CD4-positive, alpha-beta T cell treated with Interleukin-1 beta for 1 hour (primary cell): ENCODE data around the gene OR1L6.

Source experiments
- DNase-seq, 2 donors: peaks; one replicate each; pipeline ENCODE4 v3.0.0-alpha.2; 2020 to 2022

OR1L6 gene, protein sequence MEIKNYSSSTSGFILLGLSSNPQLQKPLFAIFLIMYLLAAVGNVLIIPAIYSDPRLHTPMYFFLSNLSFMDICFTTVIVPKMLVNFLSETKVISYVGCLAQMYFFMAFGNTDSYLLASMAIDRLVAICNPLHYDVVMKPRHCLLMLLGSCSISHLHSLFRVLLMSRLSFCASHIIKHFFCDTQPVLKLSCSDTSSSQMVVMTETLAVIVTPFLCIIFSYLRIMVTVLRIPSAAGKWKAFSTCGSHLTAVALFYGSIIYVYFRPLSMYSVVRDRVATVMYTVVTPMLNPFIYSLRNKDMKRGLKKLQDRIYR

DNA sequence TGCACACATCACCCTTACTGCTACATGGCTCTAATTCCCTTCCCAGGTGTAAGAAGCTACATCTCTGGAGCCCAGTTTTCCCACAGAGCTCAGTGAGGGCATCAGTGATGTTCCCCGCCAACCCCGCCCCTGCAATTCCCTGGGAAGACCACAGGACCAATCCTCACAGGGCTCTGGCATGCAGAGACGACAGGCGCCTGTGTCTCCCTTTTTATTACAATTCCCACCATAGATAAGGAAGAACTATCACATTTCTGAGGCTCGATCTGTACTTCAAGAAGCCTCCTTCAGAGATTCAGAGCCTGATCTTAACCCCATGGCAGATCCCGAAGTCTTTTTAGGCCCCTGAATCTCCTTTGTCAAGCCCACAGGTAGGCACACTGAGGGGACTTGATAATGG, at the start of gene OR1L6:
OR1L6 (plus strand) TSS at position 301 of the 400 bp plus-strand sequence. CDS start 7,545 bp downstream, outside the sequence.
- no peak for DNase-seq

DNA sequence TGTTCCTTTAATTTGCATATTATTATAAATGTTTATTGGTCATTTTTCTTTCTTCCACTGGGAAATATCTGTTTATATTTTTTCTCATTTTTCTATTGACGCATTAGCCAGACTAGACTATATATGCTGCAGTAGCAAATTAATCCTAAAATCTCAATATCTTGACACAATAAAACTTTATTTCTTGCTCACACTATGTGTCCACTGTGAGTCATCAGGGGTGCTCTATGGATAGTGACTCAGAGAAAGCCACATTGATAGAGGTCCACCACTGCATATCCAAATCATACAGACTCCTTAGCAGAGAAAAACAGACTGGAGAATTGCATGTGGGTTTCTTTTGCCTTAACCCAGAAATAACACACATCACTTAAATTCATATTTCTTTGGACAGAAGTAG, 46.4 kb upstream of the OR1L6 start:
- DNase-seq = no peak

DNA sequence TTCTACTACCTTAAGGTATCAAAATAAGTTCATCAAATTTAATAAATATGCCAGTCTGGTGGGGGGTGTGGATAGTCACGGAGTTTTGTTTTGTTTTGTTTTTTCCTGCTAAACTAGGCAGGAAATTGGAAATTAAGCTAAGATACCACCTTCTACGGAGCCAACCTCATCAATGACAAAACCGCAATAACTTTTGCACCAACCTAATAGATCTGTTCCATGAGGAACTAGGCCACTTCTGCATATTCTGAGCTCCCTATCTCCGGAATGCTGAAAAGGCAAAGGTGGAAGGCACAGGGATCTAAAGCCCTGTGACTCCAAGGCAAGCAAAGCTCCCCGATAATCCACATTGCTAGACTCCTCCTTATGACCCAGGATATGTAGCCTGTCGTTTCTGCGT, 24.1 kb upstream of the OR1L6 start:
- DNase-seq = no peak

DNA sequence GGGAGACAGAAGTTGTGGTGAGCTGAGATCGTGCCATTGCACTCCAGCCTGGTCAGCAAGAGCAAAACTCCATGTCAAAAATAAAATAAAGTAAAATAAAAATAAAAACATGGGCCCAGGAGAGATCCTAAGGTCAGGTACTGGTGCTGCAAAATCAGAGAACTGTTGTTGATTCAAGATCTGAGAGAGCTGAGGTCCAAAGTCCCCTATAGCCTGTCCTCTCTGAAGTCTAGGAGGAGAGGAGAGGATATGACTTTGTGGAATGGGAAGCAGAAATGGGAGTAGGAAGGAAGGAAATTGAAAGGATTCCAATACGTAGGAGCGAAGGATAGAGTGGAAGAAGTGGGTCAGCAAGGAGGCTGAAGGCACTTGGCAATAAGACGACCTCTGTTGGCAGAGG, 22.9 kb upstream of the OR1L6 start:
- no peak for DNase-seq

DNA sequence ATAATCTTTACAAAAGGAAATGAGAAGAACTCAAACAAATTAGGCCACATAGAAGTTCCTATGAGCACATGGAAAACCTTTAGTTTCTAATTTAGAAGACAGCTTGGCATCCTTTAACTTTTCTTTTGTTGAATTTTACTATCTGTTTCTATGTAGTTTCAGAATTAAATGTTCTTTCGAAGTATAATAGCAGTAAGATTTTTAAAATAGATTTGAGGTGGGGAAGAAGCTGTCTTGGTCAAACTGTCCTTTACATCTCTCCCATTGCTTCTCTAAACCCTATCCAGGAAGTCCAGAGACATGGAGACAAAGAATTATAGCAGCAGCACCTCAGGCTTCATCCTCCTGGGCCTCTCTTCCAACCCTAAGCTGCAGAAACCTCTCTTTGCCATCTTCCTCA, 18.4 kb upstream of the OR1L6 start, which contains the start of gene OR1L4:
OR1L4 (plus strand) TSS at position 301 of the 400 bp plus-strand sequence; CDS start at position 301, 0 bp downstream.
- no peak for DNase-seq

DNA sequence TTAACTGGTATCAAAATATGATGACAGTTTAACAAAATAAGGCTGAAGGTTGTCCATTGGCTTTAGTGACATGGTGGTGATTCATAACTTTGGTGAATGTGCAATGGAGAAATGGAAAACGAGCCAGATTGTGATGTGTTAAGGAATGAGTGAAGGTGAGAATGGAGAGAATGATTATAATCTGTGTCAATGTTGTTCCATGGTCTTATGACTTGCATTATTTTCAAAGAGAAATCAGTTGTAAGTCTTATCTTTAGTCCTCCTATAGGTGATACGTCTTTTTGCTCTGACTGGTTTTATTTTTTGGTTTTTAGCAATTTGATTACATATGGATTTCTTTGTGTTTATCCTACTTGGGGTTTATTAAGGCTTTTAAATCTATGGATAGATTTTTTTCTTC, 12.7 kb downstream of the OR1L6 start:
- DNase-seq = no peak

DNA sequence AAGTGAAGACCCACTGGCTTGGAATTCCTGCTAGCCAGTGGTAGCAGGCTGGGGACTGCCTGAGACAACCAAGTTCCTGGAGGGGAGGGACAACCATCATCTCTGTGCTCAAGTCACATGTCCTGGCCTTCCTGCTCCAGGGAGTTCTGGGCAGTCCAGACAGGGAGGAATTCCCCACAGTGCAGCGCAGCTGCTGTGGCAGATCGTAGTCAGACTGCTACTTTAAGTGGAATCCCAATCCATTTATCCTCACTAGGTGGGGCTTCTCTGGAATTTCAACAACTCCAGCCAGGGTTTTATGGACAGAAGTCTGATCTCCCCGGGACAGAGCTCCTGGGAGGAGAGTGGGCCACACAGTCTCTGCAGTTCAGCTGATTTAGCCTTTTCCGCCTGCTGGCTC, 25.7 kb downstream of the OR1L6 start:
- DNase-seq = no peak

DNA sequence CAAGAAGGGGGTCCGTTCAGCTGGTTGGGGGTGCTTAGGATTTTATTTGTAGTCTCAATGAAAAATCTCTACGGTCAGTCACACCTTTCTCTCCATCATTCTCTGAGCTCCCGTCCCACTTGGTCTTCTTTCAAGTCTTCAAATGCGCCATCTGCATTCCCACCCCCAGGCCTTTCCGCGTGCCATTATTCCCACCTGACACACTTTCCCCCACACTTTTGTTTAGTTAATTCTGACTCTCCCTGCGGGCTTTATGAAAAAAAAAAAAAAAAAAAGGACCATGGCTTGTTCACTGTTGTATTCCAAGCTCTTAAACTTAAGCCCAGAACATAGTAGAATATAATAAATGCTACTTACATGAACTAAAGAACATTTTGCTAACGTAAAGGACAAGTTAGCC, 34.9 kb downstream of the OR1L6 start:
- DNase-seq = no peak

DNA sequence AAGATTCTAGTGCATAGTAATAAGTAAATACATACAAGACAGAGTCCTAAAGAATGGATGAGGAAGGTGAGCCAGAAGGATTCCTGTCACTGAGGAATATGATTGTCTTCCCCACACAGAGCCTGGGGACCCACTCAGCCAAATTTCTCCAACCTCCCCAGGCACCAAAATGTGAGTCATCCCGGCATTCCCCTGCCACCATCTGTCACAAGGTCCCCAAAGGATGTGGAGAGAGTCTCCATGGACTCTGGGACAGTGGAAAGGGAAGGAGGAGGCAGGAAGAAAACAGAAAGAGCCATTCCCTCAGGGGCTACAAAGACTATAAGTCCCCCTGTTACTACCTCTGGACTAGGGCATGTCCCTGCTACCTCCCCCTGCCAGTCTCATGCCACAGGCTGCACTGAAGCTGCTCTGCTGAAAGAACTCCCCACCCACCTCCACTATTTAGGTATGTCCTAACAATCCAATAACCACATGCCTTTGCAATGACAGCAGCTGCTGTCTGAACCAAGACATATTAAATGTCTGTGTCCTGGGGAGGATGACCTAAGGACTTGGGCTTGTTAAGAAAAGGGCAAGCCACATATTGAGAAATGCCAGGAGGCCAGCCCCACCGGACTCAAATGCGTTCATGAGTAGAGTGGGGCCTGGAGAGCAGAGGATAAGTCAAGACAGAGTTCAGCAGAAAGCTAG, 36.0 kb downstream of the OR1L6 start:
- no peak for DNase-seq

DNA sequence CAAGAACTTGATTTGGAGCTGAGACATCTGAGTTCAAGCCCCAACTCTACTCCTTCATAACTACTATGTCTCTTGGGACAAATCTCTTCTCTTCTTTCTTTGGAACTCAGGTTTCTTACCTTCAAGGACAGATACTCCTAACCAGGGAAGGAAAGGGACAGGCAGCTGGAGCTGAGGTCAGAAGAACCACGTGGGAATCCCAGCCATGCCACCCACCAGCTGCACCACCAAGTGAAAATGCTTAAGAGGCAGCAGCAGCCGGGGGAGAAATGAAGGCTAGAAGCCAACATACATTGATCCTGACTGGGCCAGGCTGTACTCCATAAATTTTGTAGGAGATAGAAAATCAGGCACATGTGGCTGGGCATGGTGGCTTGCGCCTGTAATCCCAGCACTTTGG, 37.1 kb downstream of the OR1L6 start:
- DNase-seq = no peak

DNA sequence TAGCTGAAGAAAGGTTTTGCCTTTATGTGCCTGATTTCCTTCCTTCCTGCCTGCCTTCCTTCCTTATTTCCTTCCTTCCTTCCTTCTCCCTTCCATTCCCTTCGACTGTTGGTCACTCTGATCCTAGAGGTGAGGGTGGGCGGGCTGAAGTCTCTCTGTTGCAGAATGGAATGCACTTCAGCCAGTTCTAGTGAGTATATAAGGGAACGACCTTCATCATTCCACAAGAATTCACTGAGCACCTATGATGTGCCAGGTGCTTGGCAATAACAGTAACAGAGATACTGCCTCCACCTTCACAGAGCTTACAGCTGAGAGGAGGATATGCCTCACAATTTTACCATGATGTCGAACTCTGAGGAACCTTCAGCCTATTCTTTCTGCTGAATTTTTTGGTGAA, 37.9 kb downstream of the OR1L6 start:
- DNase-seq = no peak

DNA sequence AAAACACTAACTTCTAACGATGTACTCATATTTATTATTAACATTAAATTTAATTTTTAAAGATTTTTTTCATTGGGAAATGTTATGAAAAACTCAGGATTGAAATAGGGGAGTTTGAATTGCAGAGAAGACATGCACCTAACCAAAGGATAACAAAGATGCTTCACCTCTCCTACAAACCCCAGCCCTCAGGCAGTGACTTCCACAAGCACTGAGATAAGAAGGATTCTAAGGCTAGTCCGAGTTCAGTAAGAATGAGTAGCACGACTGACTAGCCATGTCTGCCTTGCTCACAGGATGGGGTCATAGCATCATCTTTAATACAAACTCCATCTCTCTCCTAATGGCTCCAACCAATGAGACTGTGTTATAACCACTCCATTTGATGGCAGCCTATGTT, 39.6 kb downstream of the OR1L6 start:
- no peak for DNase-seq

DNA sequence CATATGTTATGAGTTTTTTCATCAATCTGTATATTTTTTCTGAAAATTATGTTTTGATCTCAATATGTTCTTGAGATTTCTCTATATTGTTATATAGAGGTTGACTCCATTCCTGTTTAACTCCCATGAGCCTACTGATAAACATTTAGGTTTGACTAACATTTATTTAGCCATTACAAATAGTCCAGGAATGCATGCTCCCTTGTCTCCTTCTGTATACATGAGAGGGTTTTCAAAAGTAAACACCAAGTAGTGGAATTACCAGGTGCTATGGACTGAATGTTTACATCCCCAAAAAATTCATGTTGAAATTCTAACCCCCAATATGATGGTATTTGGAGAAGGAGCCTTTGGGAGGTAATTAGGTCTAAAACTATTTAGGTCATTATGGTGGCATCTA, 43.2 kb downstream of the OR1L6 start:
- DNase-seq = no peak

DNA sequence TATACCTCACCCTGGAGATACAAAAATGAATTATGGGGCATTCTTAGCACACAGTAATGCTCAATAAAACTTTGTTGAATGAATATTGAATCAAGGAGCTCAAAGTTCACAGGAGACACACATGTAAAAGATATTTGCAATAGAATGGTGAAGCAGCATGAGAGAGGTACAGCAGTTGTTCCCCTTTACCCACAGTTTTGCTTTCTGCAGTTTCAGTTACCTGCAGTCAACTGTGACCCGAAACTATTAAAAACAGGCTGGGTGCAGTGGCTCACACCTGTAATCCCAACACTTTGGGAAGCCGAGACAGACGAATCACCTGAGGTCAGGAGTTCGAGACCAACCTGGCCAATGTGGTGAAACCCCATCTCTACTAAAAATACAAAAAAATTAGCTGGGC, 44.2 kb downstream of the OR1L6 start:
- no peak for DNase-seq

DNA sequence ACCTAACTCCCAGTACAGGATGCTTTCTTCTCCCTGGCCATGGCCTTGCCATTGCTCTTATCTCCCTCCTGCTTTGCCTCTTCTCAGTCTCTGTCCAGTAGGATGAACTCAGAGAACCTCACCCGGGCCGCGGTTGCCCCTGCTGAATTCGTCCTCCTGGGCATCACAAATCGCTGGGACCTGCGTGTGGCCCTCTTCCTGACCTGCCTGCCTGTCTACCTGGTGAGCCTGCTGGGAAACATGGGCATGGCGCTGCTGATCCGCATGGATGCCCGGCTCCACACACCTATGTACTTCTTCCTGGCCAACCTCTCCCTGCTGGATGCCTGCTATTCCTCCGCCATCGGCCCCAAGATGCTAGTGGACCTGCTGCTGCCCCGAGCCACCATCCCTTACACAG, 46.7 kb downstream of the OR1L6 start, which contains the start of gene OR5C1:
OR5C1 (plus strand) TSS at position 103 of the 400 bp plus-strand sequence; CDS start at position 103, 0 bp downstream.
- no peak for DNase-seq

DNA sequence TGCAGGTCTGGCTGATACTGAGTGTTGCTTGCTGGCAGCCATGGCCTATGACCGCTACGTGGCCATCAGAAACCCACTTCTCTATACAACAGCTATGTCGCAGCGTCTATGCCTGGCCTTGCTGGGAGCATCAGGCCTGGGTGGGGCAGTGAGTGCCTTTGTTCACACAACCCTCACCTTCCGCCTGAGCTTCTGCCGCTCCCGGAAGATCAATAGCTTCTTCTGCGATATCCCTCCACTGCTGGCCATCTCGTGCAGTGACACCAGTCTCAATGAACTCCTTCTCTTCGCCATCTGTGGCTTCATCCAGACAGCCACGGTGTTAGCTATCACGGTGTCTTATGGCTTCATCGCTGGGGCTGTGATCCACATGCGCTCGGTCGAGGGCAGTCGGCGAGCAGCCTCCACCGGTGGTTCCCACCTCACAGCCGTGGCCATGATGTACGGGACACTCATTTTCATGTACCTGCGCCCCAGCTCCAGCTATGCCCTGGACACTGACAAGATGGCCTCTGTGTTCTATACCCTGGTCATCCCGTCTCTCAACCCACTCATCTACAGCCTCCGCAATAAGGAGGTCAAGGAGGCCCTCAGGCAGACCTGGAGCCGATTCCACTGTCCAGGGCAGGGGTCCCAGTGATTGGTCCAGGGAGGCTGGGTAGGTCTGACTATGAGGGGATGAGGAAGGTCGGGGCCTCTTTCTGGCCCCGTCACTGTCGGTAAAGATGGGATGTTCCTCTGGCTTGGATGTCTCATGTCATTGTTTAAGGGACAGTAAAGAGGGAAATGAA, 47.3 kb downstream of the OR1L6 start:
- DNase-seq = no peak

DNA sequence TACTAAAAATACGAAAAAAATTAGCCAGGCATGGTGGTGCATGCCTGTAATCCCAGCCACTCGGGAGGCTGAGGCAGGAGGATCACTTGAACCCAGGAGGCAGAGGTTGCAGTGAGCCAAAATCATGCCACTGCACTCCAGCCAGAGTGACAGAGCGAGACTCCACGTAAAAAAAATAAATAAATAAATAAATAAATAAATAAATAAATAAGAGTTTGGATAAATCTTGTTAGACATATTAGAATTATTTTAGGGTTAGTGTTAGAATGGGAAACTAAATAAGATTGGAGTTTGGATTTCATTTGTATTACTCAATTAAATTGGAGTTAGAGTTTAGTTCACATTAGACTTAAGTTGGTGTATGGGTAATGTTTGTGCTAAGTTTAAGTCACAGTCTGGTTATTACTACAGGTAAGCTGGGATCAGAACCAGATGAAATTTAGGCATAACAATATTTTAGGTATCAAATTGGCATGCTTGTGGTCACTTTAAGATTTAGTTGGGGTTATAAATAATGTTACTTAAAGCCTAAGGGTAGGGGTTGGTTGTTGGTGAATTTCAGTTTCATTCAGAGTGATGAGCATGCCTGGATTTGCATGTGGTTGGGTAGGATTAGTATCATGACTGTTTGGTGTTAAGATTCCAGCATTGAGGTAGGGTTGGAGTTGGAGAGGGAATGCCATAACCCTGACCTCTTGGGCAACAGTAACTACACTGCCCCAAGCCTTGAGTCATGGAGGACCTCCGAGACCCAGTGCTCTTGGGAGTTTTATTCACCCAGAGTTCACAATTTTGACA, 50.0 kb downstream of the OR1L6 start:
- DNase-seq = no peak

DNA sequence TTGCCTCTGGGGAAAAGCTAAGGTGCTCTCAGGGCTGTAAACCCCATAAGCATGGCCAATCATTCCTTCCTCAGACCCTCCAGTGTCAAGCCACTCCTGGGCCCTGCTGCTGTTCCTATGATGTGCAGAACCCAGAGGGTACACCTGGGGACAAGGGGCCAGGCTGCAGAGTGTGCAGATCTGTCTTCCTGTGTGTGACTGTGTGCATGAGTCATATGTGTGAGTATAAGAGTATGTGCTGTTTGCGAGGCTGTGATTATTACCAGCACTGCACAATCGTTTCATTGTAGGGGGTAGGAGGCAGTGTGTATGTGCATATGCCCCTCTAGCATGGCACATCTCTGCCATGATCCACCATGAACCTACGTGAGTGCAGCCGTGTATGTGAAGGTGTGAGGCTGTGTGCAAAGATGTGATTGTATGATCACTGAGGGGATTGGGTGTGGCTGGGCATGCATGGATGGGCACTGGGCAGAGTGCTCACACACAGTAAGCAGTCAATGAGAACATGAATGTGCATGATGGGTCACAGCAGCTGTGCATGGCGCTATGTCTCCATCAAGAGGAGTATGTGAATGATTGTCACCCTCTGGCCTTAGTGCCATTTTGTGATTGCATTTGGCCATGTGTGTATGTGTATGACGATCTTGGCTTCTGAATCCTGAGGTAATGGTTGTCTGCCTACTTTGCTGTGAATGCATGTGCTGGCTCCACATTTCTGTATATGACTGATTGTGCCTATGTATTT, 55.4 kb downstream of the OR1L6 start:
- no peak for DNase-seq
